HEK293T (cell line): ENCODE data around the gene ZNF862.

ENCODE experiments used
- CTCF ChIA-PET: fragments of 350-600 bp; formaldehyde crosslinking; extraction: SDS; loops from one replicate; lab custom pipeline; 2021; ENCODE audit warnings: antibody characterized with exemption, inconsistent platforms; lab: Yijun Ruan, JAX
- POLR2A ChIA-PET: fragments of 350-600 bp; formaldehyde crosslinking; extraction: SDS; loops from one replicate; lab custom pipeline; 2020; ENCODE audit warnings: antibody characterized with exemption, inconsistent platforms; lab: Yijun Ruan, JAX
- DNase-seq: peaks from one replicate; pipeline ENCODE4 v3.0.0; 2012; ENCODE audit warnings: mixed read lengths; ENCODE audit errors: extremely low spot score
- ARNT ChIP-seq: fragments of 450-650 bp; IDR thresholded peaks from 2 replicates; pipeline ENCODE4 v1.6.1; 2017; ENCODE audit warnings: mild to moderate bottlenecking
- BHLHE40 ChIP-seq: fragments of 450-650 bp; IDR thresholded peaks from 2 replicates; pipeline ENCODE4 v1.6.1; 2016; ENCODE audit warnings: mild to moderate bottlenecking, moderate library complexity, borderline replicate concordance
- CTBP1 ChIP-seq: fragments of 450-650 bp; IDR thresholded peaks from 2 replicates; pipeline ENCODE4 v1.6.1; 2016; ENCODE audit warnings: borderline replicate concordance
- ELF4 ChIP-seq: fragments of 450-650 bp; IDR thresholded peaks from 2 replicates; pipeline ENCODE4 v1.6.1; 2017; ENCODE audit warnings: antibody characterized with exemption
- FOXA1 ChIP-seq: fragments of 450-650 bp; IDR thresholded peaks from 2 replicates; pipeline ENCODE4 v1.6.1; 2016; ENCODE audit warnings: mild to moderate bottlenecking
- FOXK2 ChIP-seq: fragments of 450-650 bp; IDR thresholded peaks from 2 replicates; pipeline ENCODE4 v1.6.1; 2016; ENCODE audit warnings: mild to moderate bottlenecking
- FOXM1 ChIP-seq: fragments of 450-650 bp; IDR thresholded peaks from 2 replicates; pipeline ENCODE4 v1.6.1; 2017; ENCODE audit warnings: mild to moderate bottlenecking, borderline replicate concordance
- HDGF ChIP-seq: fragments of 450-650 bp; IDR thresholded peaks from 2 replicates; pipeline ENCODE4 v1.6.1; 2017; ENCODE audit warnings: antibody characterized with exemption, borderline replicate concordance
- L3MBTL2 ChIP-seq: fragments of 450-650 bp; conservative IDR thresholded peaks from 2 replicates; pipeline ENCODE4 v1.6.1; 2016; ENCODE audit warnings: mild to moderate bottlenecking
- LEF1 ChIP-seq: fragments of 450-650 bp; IDR thresholded peaks from 2 replicates; pipeline ENCODE4 v1.6.1; 2017; ENCODE audit warnings: mild to moderate bottlenecking, borderline replicate concordance
- NFRKB ChIP-seq: fragments of 450-650 bp; IDR thresholded peaks from 2 replicates; pipeline ENCODE4 v1.6.1; 2016; ENCODE audit warnings: mild to moderate bottlenecking, moderate library complexity
- PKNOX1 ChIP-seq: fragments of 450-650 bp; IDR thresholded peaks from 2 replicates; pipeline ENCODE4 v1.6.1; 2016
- SP1 ChIP-seq: fragments of 450-650 bp; IDR thresholded peaks from 2 replicates; pipeline ENCODE4 v1.6.1; 2017
- SUZ12 ChIP-seq: fragments of 450-650 bp; IDR thresholded peaks from 2 replicates; pipeline ENCODE4 v1.6.1; 2016; ENCODE audit warnings: mild to moderate bottlenecking
- TARDBP ChIP-seq: fragments of 450-650 bp; IDR thresholded peaks from 2 replicates; pipeline ENCODE4 v1.6.1; 2016
- ZNF384 ChIP-seq: fragments of 450-650 bp; IDR thresholded peaks from 2 replicates; pipeline ENCODE4 v1.6.1; 2016

Gene ZNF862

GRCh38 chr7:149816267-149816751 is 21.9 kb upstream of the ZNF862 start:
- DNase-seq, result no peak
- POLR2A ChIA-PET, result no interaction called here
- CTCF ChIA-PET, result interaction anchor here (1.6 kb wide), 1 partner anchor 8 kb away, joined by 4 read pairs; no protein-coding TSS in a partner anchor
- TF ChIP-seq CTBP1, result no peak
- TF ChIP-seq HDGF, result no peak
- TF ChIP-seq PKNOX1, result no peak
- TF ChIP-seq BHLHE40, result no peak
- TF ChIP-seq TARDBP, result no peak
- TF ChIP-seq ELF4, result no peak
- no peak for TF ChIP-seq SP1
- TF ChIP-seq FOXK2, result no peak

GRCh38 chr7:149816794-149817193 is 21.4 kb upstream of the ZNF862 start:
- DNase-seq, result no peak
- TF ChIP-seq BHLHE40, result no peak
- TF ChIP-seq FOXM1, result no peak
- TF ChIP-seq FOXA1, result no peak
- no peak for TF ChIP-seq LEF1
- no peak for TF ChIP-seq ELF4
- TF ChIP-seq PKNOX1, result no peak
- TF ChIP-seq HDGF, result no peak
- TF ChIP-seq ARNT, result no peak
- TF ChIP-seq SUZ12, result no peak
- TF ChIP-seq TARDBP, result no peak
- ChIA-PET CTCF (interaction anchor here (1.6 to 2.9 kb wide), 2 partner anchors 8 to 10 kb away, joined by 4 to 10 read pairs; no protein-coding TSS in a partner anchor), POLR2A (no interaction called here)

- no peak for DNase-seq
- CTCF ChIA-PET, result interaction anchor here (1.6 to 2.9 kb wide), 2 partner anchors 9 to 11 kb away, joined by 4 to 10 read pairs; no protein-coding TSS in a partner anchor
- POLR2A ChIA-PET, result no interaction called here
- TF ChIP-seq SP1, result no peak
- no peak for TF ChIP-seq ARNT
- TF ChIP-seq L3MBTL2, result no peak
- TF ChIP-seq TARDBP, result no peak
These were observed 20.8 kb upstream of the ZNF862 start for GRCh38 chr7:149817301-149817771.

GRCh38 chr7:149817836-149818535 is 20.2 kb upstream of the ZNF862 start:
- no peak for DNase-seq
- POLR2A ChIA-PET, result no interaction called here
- CTCF ChIA-PET, result interaction anchor here (0.6 to 2.9 kb wide), 4 partner anchors 9 to 556 kb away, joined by 3 to 10 read pairs (median 4); no protein-coding TSS in a partner anchor
- TF ChIP-seq BHLHE40 (no peak), L3MBTL2 (no peak), SP1 (no peak), FOXM1 (no peak), LEF1 (no peak), HDGF (no peak), TARDBP (no peak)

- CTCF ChIA-PET, result interaction anchor here (0.6 to 2.9 kb wide), 2 partner anchors 12 to 182 kb away, joined by 3 to 10 read pairs; no protein-coding TSS in a partner anchor
- TF ChIP-seq PKNOX1 (no peak), LEF1 (no peak), SP1 (no peak), FOXK2 (no peak), FOXM1 (no peak), ARNT (no peak), FOXA1 (no peak), ZNF384 (no peak), NFRKB (no peak), TARDBP (no peak), SUZ12 (no peak), BHLHE40 (no peak)
- POLR2A ChIA-PET, result no interaction called here
- no peak for DNase-seq
These were observed 19.7 kb upstream of the ZNF862 start for GRCh38 chr7:149818536-149818840.

- DNase-seq, result no peak
- no peak for TF ChIP-seq HDGF
- no peak for TF ChIP-seq SP1
- no peak for TF ChIP-seq ZNF384
- TF ChIP-seq FOXM1, result no peak
- no peak for TF ChIP-seq ELF4
- no peak for TF ChIP-seq TARDBP
- TF ChIP-seq BHLHE40, result no peak
- TF ChIP-seq CTBP1, result no peak
- no peak for TF ChIP-seq FOXA1
- TF ChIP-seq L3MBTL2, result no peak
- no peak for TF ChIP-seq ARNT
- no peak for TF ChIP-seq FOXK2
- no peak for TF ChIP-seq SUZ12
- no peak for TF ChIP-seq PKNOX1
- TF ChIP-seq LEF1, result no peak
- ChIA-PET CTCF (interaction anchor here (2.9 kb wide), 1 partner anchor 13 kb away, joined by 10 read pairs; no protein-coding TSS in a partner anchor), POLR2A (interaction anchor here (2.1 kb wide), 1 partner anchor 19 kb away, joined by 10 read pairs; the partner anchor contains the start of gene ZNF862)
These were observed 18.8 kb upstream of the ZNF862 start for GRCh38 chr7:149819141-149819960.
